Kidney epithelial cell (primary cell): ENCODE measurements around the gene CHRNA4. TPM values are rescaled to one million over a fixed set of nuclear protein-coding genes. Genes with fewer than 3 reads are reported as not detected.
"Not testable (repeated sequence)": the region's sequence is repeated elsewhere in the genome, so short reads cannot be mapped to it uniquely, and the experiment has no call there.

Experiments
- DNase-seq: peaks from one replicate; pipeline ENCODE4 v3.0.0-alpha.2; 2010; ENCODE audit warnings: low read depth
- H3K27me3 ChIP-seq: 2 replicates; pipeline ENCODE4 v1.6.0; 2011; ENCODE audit warnings: low read length; ENCODE audit not compliant: control insufficient read depth, insufficient read depth
- H3K36me3 ChIP-seq: 2 replicates; pipeline ENCODE4 v1.5.1; 2011; ENCODE audit warnings: low read length; ENCODE audit not compliant: control insufficient read depth, insufficient read depth
- H3K4me3 ChIP-seq: 2 replicates; pipeline ENCODE4 v1.5.1; 2011; ENCODE audit warnings: low read depth, mild to moderate bottlenecking, control low read depth, low read length
- total RNA-seq: library from RNA; depleted of rRNA; stranded (reverse); fragments of >200 nt; gene quantifications from 2 replicates; pipeline ENCODE4 v1.2.3, GENCODE V29; 2015
- TF ChIP-seq, protein P1 (sequence below): IDR thresholded peaks from 2 replicates; pipeline ENCODE4 v1.5.1; 2011; ENCODE audit warnings: mild to moderate bottlenecking, moderate library complexity, low read length, control low read depth, inconsistent platforms; ENCODE audit not compliant: insufficient read depth, poor library complexity, severe bottlenecking

CHRNA4 gene
- total RNA-seq, 1 donor from 2014 or later, result not detected

GRCh38 chr20:63308218-63308911 is 52.8 kb downstream of the CHRNA4 start:
- H3K27me3 ChIP-seq, result peaks cover 35% of the 10 kb centered on the region
- no peak for DNase-seq
- no peak overlapping the region for H3K4me3 ChIP-seq
- TF ChIP-seq, protein P1, sequence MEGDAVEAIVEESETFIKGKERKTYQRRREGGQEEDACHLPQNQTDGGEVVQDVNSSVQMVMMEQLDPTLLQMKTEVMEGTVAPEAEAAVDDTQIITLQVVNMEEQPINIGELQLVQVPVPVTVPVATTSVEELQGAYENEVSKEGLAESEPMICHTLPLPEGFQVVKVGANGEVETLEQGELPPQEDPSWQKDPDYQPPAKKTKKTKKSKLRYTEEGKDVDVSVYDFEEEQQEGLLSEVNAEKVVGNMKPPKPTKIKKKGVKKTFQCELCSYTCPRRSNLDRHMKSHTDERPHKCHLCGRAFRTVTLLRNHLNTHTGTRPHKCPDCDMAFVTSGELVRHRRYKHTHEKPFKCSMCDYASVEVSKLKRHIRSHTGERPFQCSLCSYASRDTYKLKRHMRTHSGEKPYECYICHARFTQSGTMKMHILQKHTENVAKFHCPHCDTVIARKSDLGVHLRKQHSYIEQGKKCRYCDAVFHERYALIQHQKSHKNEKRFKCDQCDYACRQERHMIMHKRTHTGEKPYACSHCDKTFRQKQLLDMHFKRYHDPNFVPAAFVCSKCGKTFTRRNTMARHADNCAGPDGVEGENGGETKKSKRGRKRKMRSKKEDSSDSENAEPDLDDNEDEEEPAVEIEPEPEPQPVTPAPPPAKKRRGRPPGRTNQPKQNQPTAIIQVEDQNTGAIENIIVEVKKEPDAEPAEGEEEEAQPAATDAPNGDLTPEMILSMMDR, result no peak
- H3K36me3 ChIP-seq, result no peaks in the 10 kb centered on the region

GRCh38 chr20:63307538-63308217 is 53.5 kb downstream of the CHRNA4 start:
- no peak overlapping the region for H3K4me3 ChIP-seq
- TF ChIP-seq, protein P1, result no peak
- no peaks in the 10 kb centered on the region for H3K36me3 ChIP-seq
- no peak for DNase-seq
- peaks cover 30% of the 10 kb centered on the region for H3K27me3 ChIP-seq

- no peak for DNase-seq
- no peak overlapping the region for H3K4me3 ChIP-seq
- TF ChIP-seq, protein P1, result no peak
- H3K36me3 ChIP-seq, result no peaks in the 10 kb centered on the region
- peaks cover 29% of the 10 kb centered on the region for H3K27me3 ChIP-seq
These were observed 54.2 kb downstream of the CHRNA4 start for GRCh38 chr20:63306673-63307537.

- H3K27me3 ChIP-seq, result peaks cover 29% of the 10 kb centered on the region
- DNase-seq, H3K36me3 ChIP-seq: not testable (repeated sequence)
These were observed 55.0 kb downstream of the CHRNA4 start for GRCh38 chr20:63305933-63306672.

GRCh38 chr20:63305393-63305792 is 55.8 kb downstream of the CHRNA4 start:
- peaks cover 29% of the 10 kb centered on the region for H3K27me3 ChIP-seq
- TF ChIP-seq, protein P1, result no peak
- DNase-seq, result no peak

More at GRCh38 chr20:63305933-63306672, 55.0 kb downstream of the CHRNA4 start:
- H3K4me3 ChIP-seq, result not testable (repeated sequence)

More at GRCh38 chr20:63305393-63305792, 55.8 kb downstream of the CHRNA4 start:
- Histone ChIP-seq H3K36me3 (no peaks in the 10 kb centered on the region), H3K4me3 (no peak overlapping the region)
